Measurements from ENCODE around the gene PHF5A. TPM values are rescaled to one million over a fixed set of nuclear protein-coding genes. Genes with fewer than 3 reads are reported as not detected.

PHF5A gene
- total and polyA plus RNA-seq, 2 experiments from 2014 or later = 21.9 to 55.2 TPM

- Histone ChIP-seq H3K4me2 (no peak overlapping the region), H3K9me2 (replicated peaks; ENCODE audit: insufficient read depth) (no peaks in the 10 kb centered on the region), H3K4me1 (ENCODE audit: insufficient read depth) (no peaks in the 10 kb centered on the region), H4K20me1 (ENCODE audit: insufficient read depth, poor library complexity, severe bottlenecking) (peaks cover 2% of the 10 kb centered on the region), H2AFZ (no peak overlapping the region), H3K27ac (no peak overlapping the region), H3K9me3 (ENCODE audit: low read depth) (no peaks in the 10 kb centered on the region), H3K36me3 (replicated peaks; ENCODE audit: insufficient read depth, low read depth) (no peaks in the 10 kb centered on the region), H3K79me2 (peaks cover 40% of the 10 kb centered on the region), H3K4me3 (no peak overlapping the region), H3K27me3 (no peaks in the 10 kb centered on the region)
- TF ChIP-seq EZH2 (IDR thresholded peaks at IDR 0.05; ENCODE audit: borderline replicate concordance) (no peak), CTCF (IDR thresholded peaks at IDR 0.05; ENCODE audit: poor library complexity) (no peak), EZH2phosphoT487 (IDR thresholded peaks at IDR 0.05; ENCODE audit: low read depth, severe bottlenecking, unreplicated experiment) (no peak)
- no peak for DNase-seq (ENCODE audit: low spot score)
- 90% methylated on average over 10 of the region's 10 CpGs for WGBS (ENCODE audit: low lambda C conversion rate, missing lambda C conversion rate)
Observed at GRCh38 chr22:41505511-41506220, 37.2 kb upstream of the PHF5A start.

GRCh38 chr22:41504816-41505215 is 36.3 kb upstream of the PHF5A start:
- no peaks in the 10 kb centered on the region for H3K36me3 ChIP-seq (replicated peaks; ENCODE audit: insufficient read depth, low read depth)

GRCh38 chr22:41504397-41504796 is 35.9 kb upstream of the PHF5A start:
- TF ChIP-seq CTCF (IDR thresholded peaks at IDR 0.05; ENCODE audit: poor library complexity) (no peak), EZH2phosphoT487 (IDR thresholded peaks at IDR 0.05; ENCODE audit: low read depth, severe bottlenecking, unreplicated experiment) (no peak), EZH2 (IDR thresholded peaks at IDR 0.05; ENCODE audit: borderline replicate concordance) (no peak)
- no peak for DNase-seq (ENCODE audit: low spot score)
- Histone ChIP-seq H3K4me1 (ENCODE audit: insufficient read depth) (no peaks in the 10 kb centered on the region), H3K36me3 (replicated peaks; ENCODE audit: insufficient read depth, low read depth) (no peaks in the 10 kb centered on the region), H4K20me1 (ENCODE audit: insufficient read depth, poor library complexity, severe bottlenecking) (peaks cover 2% of the 10 kb centered on the region), H3K4me3 (no peak overlapping the region), H3K79me2 (peaks cover 52% of the 10 kb centered on the region), H3K27me3 (no peaks in the 10 kb centered on the region), H2AFZ (no peak overlapping the region), H3K9me2 (replicated peaks; ENCODE audit: insufficient read depth) (no peaks in the 10 kb centered on the region), H3K9me3 (ENCODE audit: low read depth) (no peaks in the 10 kb centered on the region), H3K4me2 (no peak overlapping the region), H3K27ac (no peak overlapping the region)
- WGBS (ENCODE audit: low lambda C conversion rate, missing lambda C conversion rate) = 95% methylated on average over 7 of the region's 7 CpGs

More at GRCh38 chr22:41504816-41505215, 36.3 kb upstream of the PHF5A start:
- no peak overlapping the region for H2AFZ ChIP-seq
- TF ChIP-seq CTCF (IDR thresholded peaks at IDR 0.05; ENCODE audit: poor library complexity) (no peak), EZH2phosphoT487 (IDR thresholded peaks at IDR 0.05; ENCODE audit: low read depth, severe bottlenecking, unreplicated experiment) (no peak), EZH2 (IDR thresholded peaks at IDR 0.05; ENCODE audit: borderline replicate concordance) (no peak)
- peaks cover 48% of the 10 kb centered on the region for H3K79me2 ChIP-seq
- no peaks in the 10 kb centered on the region for H3K9me2 ChIP-seq (replicated peaks; ENCODE audit: insufficient read depth)
- H3K27me3 ChIP-seq = no peaks in the 10 kb centered on the region
- H3K4me3 ChIP-seq = no peak overlapping the region
- H3K4me2 ChIP-seq = no peak overlapping the region
- H4K20me1 ChIP-seq (ENCODE audit: insufficient read depth, poor library complexity, severe bottlenecking) = peaks cover 2% of the 10 kb centered on the region
- no peaks in the 10 kb centered on the region for H3K9me3 ChIP-seq (ENCODE audit: low read depth)
- no peak overlapping the region for H3K27ac ChIP-seq
- no peaks in the 10 kb centered on the region for H3K4me1 ChIP-seq (ENCODE audit: insufficient read depth)
- DNase-seq (ENCODE audit: low spot score) = no peak
- 95% methylated on average over 4 of the region's 4 CpGs for WGBS (ENCODE audit: low lambda C conversion rate, missing lambda C conversion rate)

Measured in hepatocyte (in vitro differentiated cells).